ENCODE measurements around the gene PDCD11. TPM values are rescaled to one million over a fixed set of nuclear protein-coding genes. Genes with fewer than 3 reads are reported as not detected.

Gene PDCD11
- total and polyA plus RNA-seq, 2 of the 8 experiments (the other 6 are each of a cell fraction or from before 2014, with no cell fraction given): 18.1 to 79.1 TPM

GRCh38 chr10:103355906-103356599, 40.4 kb upstream of the PDCD11 start:
- DNase-seq (ENCODE audit: low read depth in 1 of 2, low spot score in 2 of 2) (no peak), FAIRE-seq (no peak)
- WGBS, 2 experiments (ENCODE audit: extremely low coverage in 1 of 2, insufficient coverage in 1 of 2, insufficient read length in 1 of 2, insufficient replicate concordance in 2 of 2, low coverage in 1 of 2, low lambda C conversion rate in 2 of 2, missing lambda C conversion rate in 1 of 2): 83% methylated on average over 5 of the region's 5 CpGs; no CpG with 5 or more reads in 1 of the 2 experiments
- H2BK12ac ChIP-seq (ENCODE audit: low read depth, low read length): no peak overlapping the region
- no peak overlapping the region for H3K4ac ChIP-seq (replicated peaks; ENCODE audit: insufficient read length, low read depth, low read length)
- H3K4me3 ChIP-seq (ENCODE audit: extremely low read depth in 1 of 4, insufficient read depth in 2 of 4, low read depth in 3 of 4, low read length in 4 of 4): no peak overlapping the region
- TF ChIP-seq TAF7 (optimal IDR thresholded peaks at IDR 0.05; ENCODE audit: borderline replicate concordance, low read depth, low read length): no peak
- TF ChIP-seq BACH1 (IDR thresholded peaks at IDR 0.05; ENCODE audit: low read length): no peak
- TF ChIP-seq HDAC2 (IDR thresholded peaks at IDR 0.05; ENCODE audit: borderline replicate concordance in 1 of 2, low read depth in 2 of 2, low read length in 2 of 2): no peak
- TF ChIP-seq POLR2AphosphoS5 (IDR thresholded peaks at IDR 0.05; ENCODE audit: low read depth, low read length): no peak
- no peak for TF ChIP-seq JUN (IDR thresholded peaks at IDR 0.05; ENCODE audit: low read depth, low read length)
- TF ChIP-seq USF2 (IDR thresholded peaks at IDR 0.05; ENCODE audit: low read length): no peak
- TF ChIP-seq CBX8 (IDR thresholded peaks at IDR 0.05; ENCODE audit: borderline replicate concordance, low read depth, low read length): no peak
- no peak for TF ChIP-seq SIN3A (conservative IDR thresholded peaks at IDR 0.05 in 1 of 2, IDR thresholded peaks at IDR 0.05 in 1 of 2; ENCODE audit: low read depth in 1 of 2, low read length in 2 of 2)
- TF ChIP-seq RAD21 (IDR thresholded peaks at IDR 0.05 in 1 of 2, conservative IDR thresholded peaks at IDR 0.05 in 1 of 2; ENCODE audit: low read depth in 2 of 2, low read length in 2 of 2): no peak
- no peak for TF ChIP-seq SIRT6 (IDR thresholded peaks at IDR 0.05; ENCODE audit: low read length)
- TF ChIP-seq SP1 (IDR thresholded peaks at IDR 0.05; ENCODE audit: low read depth, low read length): no peak
- H2AK5ac ChIP-seq (ENCODE audit: low read depth, low read length): no peak overlapping the region
- H3K79me2 ChIP-seq (ENCODE audit: control insufficient read depth in 1 of 2, insufficient read depth in 2 of 2, low read length in 2 of 2): no peaks in the 10 kb centered on the region
- no peaks in the 10 kb centered on the region for H3K79me1 ChIP-seq (ENCODE audit: low read depth, low read length)
- no peak overlapping the region for H3K9ac ChIP-seq (replicated peaks in 1 of 4; ENCODE audit: extremely low read depth in 1 of 4, low read depth in 3 of 4, low read length in 3 of 4)
- H4K8ac ChIP-seq (ENCODE audit: extremely low read depth, insufficient read depth, low read length): no peak overlapping the region
- no peaks in the 10 kb centered on the region for H3K36me3 ChIP-seq (ENCODE audit: control insufficient read depth in 2 of 4, insufficient read depth in 4 of 4, low read length in 3 of 4)
- CTCF ChIA-PET (ENCODE audit: partially characterized antibody): interaction anchor here (0.6 to 1.0 kb wide), 2 partner anchors 172 to 455 kb away, joined by 3 read pairs; no protein-coding TSS in a partner anchor
- POLR2A ChIA-PET (ENCODE audit: partially characterized antibody): interaction anchor here (1.0 kb wide), 1 partner anchor 11 kb away, joined by 4 read pairs; the partner anchor contains the start of gene TAF5
- H3K4me1 ChIP-seq (replicated peaks in 1 of 4; ENCODE audit: control insufficient read depth in 3 of 4, insufficient read depth in 4 of 4, low read length in 3 of 4): peaks cover 0 to 3% (median 1%) of the 10 kb centered on the region in 4 experiments; a peak in 4 of 7 replicates
- H2BK120ac ChIP-seq (replicated peaks; ENCODE audit: low read depth, low read length): no peak overlapping the region
- H4K20me1 ChIP-seq (replicated peaks in 1 of 2; ENCODE audit: control insufficient read depth in 1 of 2, insufficient read depth in 2 of 2, low read length in 2 of 2): no peaks in the 10 kb centered on the region
- no peak overlapping the region for H3K23ac ChIP-seq (ENCODE audit: insufficient read length)
- no peak overlapping the region for H3K56ac ChIP-seq (replicated peaks; ENCODE audit: insufficient read length, low read depth, low read length)
- H2BK20ac ChIP-seq (ENCODE audit: low read length): no peak overlapping the region
- no peak overlapping the region for H3K18ac ChIP-seq (ENCODE audit: extremely low read depth, low read length)
- H2AFZ ChIP-seq (ENCODE audit: low read length): no peak overlapping the region
- H2BK15ac ChIP-seq (ENCODE audit: low read length): no peak overlapping the region
- no peak overlapping the region for H3K14ac ChIP-seq (ENCODE audit: insufficient read length)
- no peaks in the 10 kb centered on the region for H3K9me3 ChIP-seq (ENCODE audit: insufficient read depth in 2 of 2, low read depth in 1 of 2, low read length in 1 of 2)
- no peak overlapping the region for H4K91ac ChIP-seq (replicated peaks; ENCODE audit: insufficient read length, low read length)
- no peak overlapping the region for H4K5ac ChIP-seq (ENCODE audit: insufficient read length, low read depth, low read length)
- no peak overlapping the region for H2BK5ac ChIP-seq (ENCODE audit: low read depth, low read length)
- H3K27ac ChIP-seq (ENCODE audit: low read depth, low read length): no peak overlapping the region
- H3K4me2 ChIP-seq (ENCODE audit: insufficient read depth in 1 of 2, low read depth in 2 of 2, low read length in 2 of 2): no peak overlapping the region
- no peaks in the 10 kb centered on the region for H3K27me3 ChIP-seq (replicated peaks in 1 of 4; ENCODE audit: control insufficient read depth in 3 of 4, extremely low read depth in 1 of 4, insufficient read depth in 3 of 4, low read length in 3 of 4)
- peaks cover 4% of the 10 kb centered on the region; the same call in 1 of the 2 replicates for H3K23me2 ChIP-seq (ENCODE audit: low read depth, low read length)
